HG03571 (cell line): ENCODE results near the gene WNT3.

Experiments used
- ATAC-seq: cut with Tn5 transposase; IDR thresholded peaks from one replicate; pipeline ENCODE4 v1.9.1; 2021; ENCODE audit not compliant: unreplicated experiment

The WNT3 gene

GRCh38 chr17:46837521-46837920, 19.0 kb upstream of the WNT3 start:
- ATAC-seq: no peak

- ATAC-seq: no peak
These were observed 18.0 kb upstream of the WNT3 start for GRCh38 chr17:46836500-46836899.

GRCh38 chr17:46834846-46835245, 16.4 kb upstream of the WNT3 start:
- ATAC-seq: no peak

GRCh38 chr17:46833840-46834208, 15.3 kb upstream of the WNT3 start:
- no peak for ATAC-seq

- ATAC-seq: no peak
These were observed 14.7 kb upstream of the WNT3 start for GRCh38 chr17:46832945-46833839.

GRCh38 chr17:46832331-46832821, 13.9 kb upstream of the WNT3 start:
- ATAC-seq: no peak

- no peak for ATAC-seq
These were observed 13.3 kb upstream of the WNT3 start for GRCh38 chr17:46831573-46832330.

- no peak for ATAC-seq
These were observed 8.8 kb upstream of the WNT3 start for GRCh38 chr17:46827274-46827673.

GRCh38 chr17:46826116-46826515, 7.6 kb upstream of the WNT3 start:
- ATAC-seq: no peak

GRCh38 chr17:46823657-46824056, 5.2 kb upstream of the WNT3 start:
- ATAC-seq: no peak

- no peak for ATAC-seq
These were observed 4.0 kb upstream of the WNT3 start for GRCh38 chr17:46822388-46822921.

- ATAC-seq: no peak
These were observed 3.2 kb upstream of the WNT3 start for GRCh38 chr17:46821482-46822387.

GRCh38 chr17:46820592-46821450, 2.3 kb upstream of the WNT3 start:
- ATAC-seq: no peak

- ATAC-seq: no peak
These were observed 1.4 kb upstream of the WNT3 start for GRCh38 chr17:46819906-46820351.

- ATAC-seq: no peak
These were observed 702 bp upstream of the WNT3 start for GRCh38 chr17:46818929-46819859.

GRCh38 chr17:46817901-46818209, 637 bp downstream of the WNT3 start:
- ATAC-seq: no peak

- ATAC-seq: no peak
These were observed 1.2 kb downstream of the WNT3 start for GRCh38 chr17:46817151-46817900.
